Measurements from ENCODE around the gene SLC6A4.

DNA sequence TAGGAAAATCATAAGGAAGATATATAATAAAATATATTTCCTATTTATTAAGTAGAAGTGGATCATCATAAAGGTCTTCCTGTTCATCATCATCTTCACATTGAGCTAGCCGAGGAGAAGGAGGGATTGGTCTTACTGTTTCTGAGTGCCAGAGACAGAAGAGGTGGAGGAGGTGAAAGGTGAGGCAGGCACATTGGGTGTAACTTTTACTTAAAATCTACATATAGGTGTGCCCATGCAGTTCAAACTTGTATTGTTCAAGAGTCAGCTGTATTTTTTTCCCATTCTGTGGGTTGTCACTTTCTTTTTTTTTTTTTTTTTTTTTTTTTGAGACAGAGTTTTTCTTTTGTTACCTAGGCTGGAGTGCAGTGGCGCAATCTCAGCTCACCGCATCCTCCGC lies 84.0 kb downstream of the SLC6A4 start:
- TF ChIP-seq, protein P1, sequence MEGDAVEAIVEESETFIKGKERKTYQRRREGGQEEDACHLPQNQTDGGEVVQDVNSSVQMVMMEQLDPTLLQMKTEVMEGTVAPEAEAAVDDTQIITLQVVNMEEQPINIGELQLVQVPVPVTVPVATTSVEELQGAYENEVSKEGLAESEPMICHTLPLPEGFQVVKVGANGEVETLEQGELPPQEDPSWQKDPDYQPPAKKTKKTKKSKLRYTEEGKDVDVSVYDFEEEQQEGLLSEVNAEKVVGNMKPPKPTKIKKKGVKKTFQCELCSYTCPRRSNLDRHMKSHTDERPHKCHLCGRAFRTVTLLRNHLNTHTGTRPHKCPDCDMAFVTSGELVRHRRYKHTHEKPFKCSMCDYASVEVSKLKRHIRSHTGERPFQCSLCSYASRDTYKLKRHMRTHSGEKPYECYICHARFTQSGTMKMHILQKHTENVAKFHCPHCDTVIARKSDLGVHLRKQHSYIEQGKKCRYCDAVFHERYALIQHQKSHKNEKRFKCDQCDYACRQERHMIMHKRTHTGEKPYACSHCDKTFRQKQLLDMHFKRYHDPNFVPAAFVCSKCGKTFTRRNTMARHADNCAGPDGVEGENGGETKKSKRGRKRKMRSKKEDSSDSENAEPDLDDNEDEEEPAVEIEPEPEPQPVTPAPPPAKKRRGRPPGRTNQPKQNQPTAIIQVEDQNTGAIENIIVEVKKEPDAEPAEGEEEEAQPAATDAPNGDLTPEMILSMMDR (IDR thresholded peaks at IDR 0.05), result no peak
- TF ChIP-seq EP300 (IDR thresholded peaks at IDR 0.05), result no peak
- TF ChIP-seq POLR2AphosphoS5 (IDR thresholded peaks at IDR 0.05), result no peak
- no peak for TF ChIP-seq POLR2A (IDR thresholded peaks at IDR 0.05; ENCODE audit: low read depth)
